Adrenal gland (tissue), 12 donors: ENCODE results near the gene PPP1R14B. TPM values are rescaled to one million over a fixed set of nuclear protein-coding genes. Genes with fewer than 3 reads are reported as not detected.
A peak's percentile ranks its signal among the peaks of the same experiment; 100 is the strongest.

ENCODE experiments used
- DNase-seq, 7 donors: peaks; one replicate each; pipeline ENCODE4 v3.0.0-alpha.2; 2019 to 2020
- H3K27ac ChIP-seq, 5 donors: fragments of 200-600 bp; sonication (generic) in 4 of 5; 1 replicate in 3 of 5; 2 replicates in 2 of 5; pipeline versions ENCODE4 v1.5.1 to v1.8.0; 2016 to 2020; ENCODE audit warnings: mild to moderate bottlenecking in 1 of 5
- H3K27me3 ChIP-seq: fragments of 200-600 bp; 2 replicates; pipeline ENCODE4 v1.8.0; 2021
- H3K36me3 ChIP-seq, 2 donors: fragments of 200-600 bp; replicated peaks in 1 of 2; 1 replicate in 1 of 2; 2 replicates in 1 of 2; pipeline versions ENCODE4 v1.5.1 to v1.8.0; 2018 to 2022
- H3K4me1 ChIP-seq, 2 donors: fragments of 200-600 bp; replicated peaks in 1 of 2; 1 replicate in 1 of 2; 2 replicates in 1 of 2; pipeline versions ENCODE4 v1.5.1 to v1.8.0; 2018 to 2021
- H3K4me3 ChIP-seq, 4 donors: fragments of 200-600 bp; sonication (generic) in 3 of 4; one replicate each; pipeline ENCODE4 v1.5.1; 2016 to 2018
- H3K9me3 ChIP-seq, 3 donors: fragments of 200-600 bp; sonication (generic) in 1 of 3; replicated peaks in 1 of 3; 1 replicate in 2 of 3; 2 replicates in 1 of 3; pipeline versions ENCODE4 v1.5.1 to v1.8.0; 2016 to 2021
- POLR2A ChIP-seq, 2 donors: fragments of 450-650 bp; IDR thresholded peaks; one replicate each; pipeline ENCODE4 v1.6.1; 2017; ENCODE audit warnings: antibody characterized with exemption in 2 of 2, mild to moderate bottlenecking in 2 of 2, moderate library complexity in 1 of 2
- WGBS, 4 donors: extraction: QIAGEN DNeasy Blood & Tissue Kit in 2 of 4; methylation state at CpG; one replicate each; pipeline versions ENCODE4 v1.1.5 to v1.1.7; 2013 to 2017; 5-methylcytosine and 5-hydroxymethylcytosine counted together
- intact Hi-C, 2 donors: fragments of 100-400 bp; cut with DNase I; formaldehyde crosslinking; loops; one replicate each; pipeline versions ENCODE4 v1.14.1 to v1.15.0; 2022 to 2023
- polyA plus RNA-seq, 3 donors: library from polyadenylated mRNA; stranded (reverse); fragments of 200-250 nt in 2 of 3; fragments of 350-450 nt in 1 of 3; fragmentation: Illumina TruSeq in 1 of 3; extraction: RNeasy Lipid Tissue Mini Kit (QIAGEN cat#74804) in 1 of 3; gene quantifications; one replicate each; pipeline ENCODE4 v1.2.3, GENCODE V29; 2013 to 2014
- total RNA-seq, 9 donors: library from RNA; depleted of rRNA in 4 of 9; stranded (reverse); fragments of >200 nt in 4 of 9; fragments of 120-200 nt in 1 of 9; fragmentation: NEBNext Ultra II Directional in 1 of 9; extraction: Animal tissue kit (Norgen Biotek cat#: 25700) in 1 of 9; gene quantifications; one replicate each; pipeline versions ENCODE4 v1.1.0 to v1.2.4, GENCODE V29; 2013 to 2023
- TF ChIP-seq, protein P1 (sequence below), 6 experiments: fragments of 450-650 bp in 4 of 6; fragments of 200-600 bp in 2 of 6; sonication (generic) in 1 of 6; IDR thresholded peaks; 1 replicate in 5 of 6; 2 replicates in 1 of 6; pipeline versions ENCODE4 v1.5.1 to v1.8.0; 2016 to 2021; ENCODE audit warnings: antibody characterized with exemption in 6 of 6, mild to moderate bottlenecking in 2 of 6, moderate library complexity in 1 of 6
- donor health status: healthy with polysubstance abuse.
- donor health status: Bipolar disorder and iron deficiency.
- donor health status: DM: yes; HTN: yes; CAD: no.
- donor health status: DM: no; HTN: no; CAD: no.
- donor health status: DM: no; HTN: no; CAD: no.
- donor health status: DM: yes; HTN: yes; CAD: no.

The PPP1R14B gene
- total and polyA plus RNA-seq, 12 donors, result 77.2 to 331 (median 131) TPM

- H3K9me3 ChIP-seq, result no peaks in the 10 kb centered on the region
- TF ChIP-seq, protein P1, sequence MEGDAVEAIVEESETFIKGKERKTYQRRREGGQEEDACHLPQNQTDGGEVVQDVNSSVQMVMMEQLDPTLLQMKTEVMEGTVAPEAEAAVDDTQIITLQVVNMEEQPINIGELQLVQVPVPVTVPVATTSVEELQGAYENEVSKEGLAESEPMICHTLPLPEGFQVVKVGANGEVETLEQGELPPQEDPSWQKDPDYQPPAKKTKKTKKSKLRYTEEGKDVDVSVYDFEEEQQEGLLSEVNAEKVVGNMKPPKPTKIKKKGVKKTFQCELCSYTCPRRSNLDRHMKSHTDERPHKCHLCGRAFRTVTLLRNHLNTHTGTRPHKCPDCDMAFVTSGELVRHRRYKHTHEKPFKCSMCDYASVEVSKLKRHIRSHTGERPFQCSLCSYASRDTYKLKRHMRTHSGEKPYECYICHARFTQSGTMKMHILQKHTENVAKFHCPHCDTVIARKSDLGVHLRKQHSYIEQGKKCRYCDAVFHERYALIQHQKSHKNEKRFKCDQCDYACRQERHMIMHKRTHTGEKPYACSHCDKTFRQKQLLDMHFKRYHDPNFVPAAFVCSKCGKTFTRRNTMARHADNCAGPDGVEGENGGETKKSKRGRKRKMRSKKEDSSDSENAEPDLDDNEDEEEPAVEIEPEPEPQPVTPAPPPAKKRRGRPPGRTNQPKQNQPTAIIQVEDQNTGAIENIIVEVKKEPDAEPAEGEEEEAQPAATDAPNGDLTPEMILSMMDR (IDR thresholded peaks at IDR 0.05), result no peak
- TF ChIP-seq POLR2A (IDR thresholded peaks at IDR 0.05), result no peak
- WGBS, 4 donors, result 88 to 92% (median 92%) methylated on average over 8 to 15 of the region's 15 CpGs
- peaks cover 7 to 11% of the 10 kb centered on the region in 2 donors for H3K4me1 ChIP-seq
- H3K27me3 ChIP-seq, result no peaks in the 10 kb centered on the region
- H3K27ac ChIP-seq, result no peak overlapping the region
- peaks cover 0 to 31% of the 10 kb centered on the region in 2 donors for H3K36me3 ChIP-seq
- no peak overlapping the region for H3K4me3 ChIP-seq
- no peak for DNase-seq
- intact Hi-C loops, result no loop called here
These were observed 28.5 kb upstream of the PPP1R14B start for GRCh38 chr11:64275031-64275800.

DNA sequence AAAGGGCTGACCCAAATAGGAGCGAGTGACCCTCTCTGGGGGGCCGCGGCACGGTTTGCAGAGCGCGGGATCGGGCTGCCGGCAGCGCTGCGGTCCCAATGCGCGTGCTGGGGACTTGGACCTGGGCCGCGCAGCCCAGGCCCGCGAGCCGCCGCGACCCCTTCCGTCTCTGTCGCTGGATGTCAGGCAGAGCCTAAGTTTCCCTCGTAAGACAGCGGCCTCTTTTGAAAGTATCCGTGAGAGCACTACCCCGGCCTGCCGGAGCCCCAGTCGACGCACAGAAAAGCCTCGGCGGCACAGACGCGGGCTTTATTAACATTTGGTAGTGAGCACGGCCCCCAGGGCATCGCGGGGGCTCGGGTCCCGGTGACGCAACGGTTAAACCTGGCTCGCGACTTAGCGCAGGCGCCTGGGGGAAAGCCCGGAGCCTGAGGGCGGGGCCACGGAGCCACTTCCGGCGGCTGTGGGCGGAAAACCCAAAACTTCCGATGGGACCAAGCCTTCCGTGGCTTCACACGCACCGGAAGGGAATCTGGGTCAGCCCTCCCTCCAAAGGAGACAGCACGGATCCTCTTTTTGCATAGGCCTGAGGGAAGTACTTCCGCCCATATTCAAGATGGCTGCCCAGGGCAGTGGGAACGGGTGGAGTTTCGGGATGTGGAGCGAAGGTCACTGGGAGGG is 22.9 kb upstream of the PPP1R14B start:
- peak; percentile 97 to 100 (median 99) for DNase-seq
- TF ChIP-seq, protein P1 (IDR thresholded peaks at IDR 0.05), result peak in 3 of 6 experiments; percentile 6 to 15 (median 12)
- peak; percentile 4 to 10 for TF ChIP-seq POLR2A (IDR thresholded peaks at IDR 0.05)
- intact Hi-C loops, result no loop called here
- Histone ChIP-seq H3K27me3 (no peaks in the 10 kb centered on the region), H3K9me3 (no peaks in the 10 kb centered on the region), H3K36me3 (peaks cover 0 to 18% of the 10 kb centered on the region in 2 donors), H3K4me1 (peaks cover 30 to 43% of the 10 kb centered on the region in 2 donors), H3K4me3 (peak overlapping the region; percentile 25 to 91 (median 61)), H3K27ac (peak overlapping the region; percentile 94 to 97 (median 96))
- 0% methylated on average over 3 to 58 of the region's 58 CpGs for WGBS, 4 donors

DNA sequence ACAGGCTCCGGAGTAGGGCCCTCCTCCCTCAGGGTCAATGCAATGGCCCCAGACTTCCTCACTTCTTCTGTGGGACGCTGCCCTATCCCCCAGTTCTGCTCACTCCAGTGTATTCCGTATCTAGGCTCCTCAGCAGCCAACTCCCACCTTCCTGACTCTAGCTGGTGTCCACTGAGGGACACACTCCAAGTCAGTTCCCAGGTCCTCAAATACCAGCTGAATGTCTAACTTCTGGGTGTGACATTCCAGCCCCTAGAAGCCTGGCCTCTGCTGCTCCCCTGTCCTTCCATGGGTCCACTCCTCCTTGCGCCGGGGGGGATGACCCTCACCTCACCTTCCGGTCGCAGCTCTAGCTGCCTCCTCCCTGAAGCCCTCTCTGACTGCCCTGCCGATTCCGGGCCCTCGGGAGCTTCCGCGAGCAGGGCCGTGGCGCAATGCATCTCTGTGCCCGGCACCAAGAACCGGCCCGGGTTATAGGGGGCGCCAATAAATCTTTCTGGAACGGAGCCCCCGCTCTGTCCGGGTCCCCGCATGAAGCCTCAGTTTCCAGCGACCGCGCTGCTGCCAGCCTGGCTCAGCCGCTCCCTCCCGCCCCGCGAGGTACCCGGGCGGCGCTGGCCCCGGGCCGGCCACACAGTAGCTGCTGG is 22.3 kb upstream of the PPP1R14B start:
- Histone ChIP-seq H3K4me1 (peaks cover 30 to 43% of the 10 kb centered on the region in 2 donors), H3K9me3 (no peaks in the 10 kb centered on the region), H3K27ac (peak overlapping the region; percentile 94 to 97 (median 96)), H3K36me3 (peaks cover 0 to 24% of the 10 kb centered on the region in 2 donors), H3K27me3 (no peaks in the 10 kb centered on the region), H3K4me3 (peak overlapping the region; percentile 19 to 91 (median 61))
- TF ChIP-seq, protein P1 (IDR thresholded peaks at IDR 0.05), result peak in 1 of 6 experiments; percentile 4
- peak in 1 of 2 donors; percentile 86 for TF ChIP-seq POLR2A (IDR thresholded peaks at IDR 0.05)
- intact Hi-C loops, result no loop called here
- peak; percentile 53 to 83 (median 71) for DNase-seq
- WGBS, 4 donors, result 0 to 1% (median 1%) methylated on average over 20 to 34 of the region's 34 CpGs
